ENCODE results near the gene PKD1L1. TPM values are rescaled to one million over a fixed set of nuclear protein-coding genes. Genes with fewer than 3 reads are reported as not detected.

The PKD1L1 gene
- total RNA-seq, 1 experiment from 2014 or later = 0.17 TPM

DNA sequence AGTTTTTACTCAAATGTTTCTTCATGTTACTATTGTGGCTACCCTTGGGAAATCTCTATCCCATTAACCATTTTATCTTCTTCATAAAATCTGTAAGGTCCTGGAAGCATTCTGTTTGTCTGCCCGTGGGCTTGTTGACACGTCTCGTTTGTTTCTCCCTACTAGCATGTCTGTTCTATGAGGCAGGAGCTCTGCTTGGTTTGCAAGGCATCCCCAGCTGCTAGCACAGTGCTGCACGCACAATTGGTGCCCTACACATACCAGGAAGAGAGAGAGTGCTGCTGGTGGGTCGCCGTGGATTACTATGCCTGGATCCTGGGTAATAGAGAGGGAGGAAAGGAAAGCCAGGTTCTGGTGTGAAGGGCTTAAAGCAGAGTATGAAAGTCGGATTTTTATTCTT is 200.2 kb downstream of the PKD1L1 start:
- no peak overlapping the region for H2BK12ac ChIP-seq (ENCODE audit: insufficient read length, low read depth, low read length)
- no peaks in the 10 kb centered on the region for H3K23me2 ChIP-seq (ENCODE audit: insufficient read length, low read depth, low read length, poor library complexity, severe bottlenecking)
- no peak overlapping the region for H3K4me3 Mint-ChIP-seq
- no peak overlapping the region for H3K23ac ChIP-seq (ENCODE audit: insufficient read length, low read depth, low read length)
- H4K20me1 ChIP-seq (ENCODE audit: control insufficient read depth, insufficient read depth, insufficient read length) = no peaks in the 10 kb centered on the region
- H3K27ac Mint-ChIP-seq = no peak overlapping the region
- no peak overlapping the region for H2AK5ac ChIP-seq (ENCODE audit: insufficient read length, low read length)
- no peaks in the 10 kb centered on the region for H3K79me1 ChIP-seq (ENCODE audit: insufficient read depth, low read depth, low read length, poor library complexity, severe bottlenecking)
- no peak overlapping the region for H3K9ac ChIP-seq (ENCODE audit: extremely low read depth, insufficient read length, low read length)
- H3K18ac ChIP-seq (ENCODE audit: insufficient read length, low read depth, low read length) = no peak overlapping the region
- peaks cover 0 to 3% of the 10 kb centered on the region in 2 experiments; a peak in 3 of 5 replicates for H3K9me3 Mint-ChIP-seq
- no CpG with 5 or more reads among the region's 7 CpGs for WGBS (ENCODE audit: extremely low coverage, insufficient read length, low lambda C conversion rate)
- no peak for DNase-seq
- TF ChIP-seq, protein P1, sequence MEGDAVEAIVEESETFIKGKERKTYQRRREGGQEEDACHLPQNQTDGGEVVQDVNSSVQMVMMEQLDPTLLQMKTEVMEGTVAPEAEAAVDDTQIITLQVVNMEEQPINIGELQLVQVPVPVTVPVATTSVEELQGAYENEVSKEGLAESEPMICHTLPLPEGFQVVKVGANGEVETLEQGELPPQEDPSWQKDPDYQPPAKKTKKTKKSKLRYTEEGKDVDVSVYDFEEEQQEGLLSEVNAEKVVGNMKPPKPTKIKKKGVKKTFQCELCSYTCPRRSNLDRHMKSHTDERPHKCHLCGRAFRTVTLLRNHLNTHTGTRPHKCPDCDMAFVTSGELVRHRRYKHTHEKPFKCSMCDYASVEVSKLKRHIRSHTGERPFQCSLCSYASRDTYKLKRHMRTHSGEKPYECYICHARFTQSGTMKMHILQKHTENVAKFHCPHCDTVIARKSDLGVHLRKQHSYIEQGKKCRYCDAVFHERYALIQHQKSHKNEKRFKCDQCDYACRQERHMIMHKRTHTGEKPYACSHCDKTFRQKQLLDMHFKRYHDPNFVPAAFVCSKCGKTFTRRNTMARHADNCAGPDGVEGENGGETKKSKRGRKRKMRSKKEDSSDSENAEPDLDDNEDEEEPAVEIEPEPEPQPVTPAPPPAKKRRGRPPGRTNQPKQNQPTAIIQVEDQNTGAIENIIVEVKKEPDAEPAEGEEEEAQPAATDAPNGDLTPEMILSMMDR (conservative IDR thresholded peaks at IDR 0.05) = no peak
- no peaks in the 10 kb centered on the region for H3K9me3 ChIP-seq (ENCODE audit: control insufficient read depth, low read depth, low read length)
- H3K27me3 ChIP-seq (ENCODE audit: insufficient read depth, low read length) = no peaks in the 10 kb centered on the region
- H3K4me1 Mint-ChIP-seq = peaks cover 7 to 8% of the 10 kb centered on the region in 2 experiments
- H3K56ac ChIP-seq (ENCODE audit: insufficient read length, low read depth, low read length) = no peak overlapping the region
- H3K4me1 ChIP-seq (ENCODE audit: insufficient read depth, low read length) = no peaks in the 10 kb centered on the region
- no peak overlapping the region for H3K27ac ChIP-seq (ENCODE audit: insufficient read length, low read depth, low read length)
- no peak overlapping the region for H4K91ac ChIP-seq (ENCODE audit: insufficient read length, low read depth, low read length)
- H2BK15ac ChIP-seq (ENCODE audit: low read depth, low read length) = no peak overlapping the region
- no peak overlapping the region for H3K14ac ChIP-seq (ENCODE audit: insufficient read depth, low read length)
- H3K79me2 ChIP-seq (ENCODE audit: insufficient read depth, low read length) = no peaks in the 10 kb centered on the region
- H3K4ac ChIP-seq (ENCODE audit: low read depth, low read length) = no peak overlapping the region
- H4K5ac ChIP-seq (ENCODE audit: insufficient read length, low read depth, low read length) = no peak overlapping the region
- H3K4me2 ChIP-seq (ENCODE audit: insufficient read depth, insufficient read length, low read length) = no peak overlapping the region
- H2BK120ac ChIP-seq (ENCODE audit: low read depth, low read length, poor library complexity, severe bottlenecking) = no peak overlapping the region
- H2BK5ac ChIP-seq (ENCODE audit: insufficient read length, low read length) = no peak overlapping the region
- no peak overlapping the region for H2AFZ ChIP-seq (ENCODE audit: low read length)
- H3K27me3 Mint-ChIP-seq (ENCODE audit: low read depth) = peaks cover 7% of the 10 kb centered on the region; the same call in 1 of the 2 replicates
- no peak overlapping the region for H4K8ac ChIP-seq (replicated peaks; ENCODE audit: insufficient read length, low read depth, low read length)
- no peaks in the 10 kb centered on the region; a peak in 1 of 7 replicates for H3K36me3 Mint-ChIP-seq (ENCODE audit: insufficient read depth in 1 of 3, low read depth in 3 of 3)
- no peak overlapping the region for H2BK20ac ChIP-seq (ENCODE audit: low read depth, low read length, poor library complexity, severe bottlenecking)
- no peak overlapping the region for H3T11ph ChIP-seq (ENCODE audit: low read length)
